ENCODE measurements around the gene JARID2. TPM values are rescaled to one million over a fixed set of nuclear protein-coding genes. Genes with fewer than 3 reads are reported as not detected.
A peak's percentile ranks its signal among the peaks of the same experiment; 100 is the strongest.

The JARID2 gene
- total RNA-seq, 1 donor from 2014 or later, result 12.5 TPM

- no peaks in the 10 kb centered on the region for H3K9me3 Mint-ChIP-seq (ENCODE audit: unreplicated experiment)
- DNase-seq (ENCODE audit: extremely low spot score, unreplicated experiment), result no peak
- no peak for TF ChIP-seq CTCF (IDR thresholded peaks at IDR 0.05)
- no peaks in the 10 kb centered on the region for H3K27me3 Mint-ChIP-seq (ENCODE audit: unreplicated experiment)
- peaks cover 21% of the 10 kb centered on the region for H3K36me3 Mint-ChIP-seq (ENCODE audit: unreplicated experiment)
- H3K4me1 Mint-ChIP-seq (ENCODE audit: unreplicated experiment), result peaks cover 28% of the 10 kb centered on the region
- no peak overlapping the region for H3K4me3 Mint-ChIP-seq (ENCODE audit: unreplicated experiment)
- H3K27ac Mint-ChIP-seq (ENCODE audit: unreplicated experiment), result no peak overlapping the region
These were observed 250.7 kb downstream of the JARID2 start for GRCh38 chr6:15496345-15497131.

- H3K27ac Mint-ChIP-seq (ENCODE audit: unreplicated experiment), result no peak overlapping the region
- peaks cover 45% of the 10 kb centered on the region for H3K4me1 Mint-ChIP-seq (ENCODE audit: unreplicated experiment)
- H3K27me3 Mint-ChIP-seq (ENCODE audit: unreplicated experiment), result no peaks in the 10 kb centered on the region
- no peak overlapping the region for H3K4me3 Mint-ChIP-seq (ENCODE audit: unreplicated experiment)
- no peak for DNase-seq (ENCODE audit: extremely low spot score, unreplicated experiment)
- peaks cover 33% of the 10 kb centered on the region for H3K36me3 Mint-ChIP-seq (ENCODE audit: unreplicated experiment)
- TF ChIP-seq CTCF (IDR thresholded peaks at IDR 0.05), result no peak
- H3K9me3 Mint-ChIP-seq (ENCODE audit: unreplicated experiment), result no peaks in the 10 kb centered on the region
These were observed 252.8 kb downstream of the JARID2 start for GRCh38 chr6:15498640-15499039.

- H3K27ac Mint-ChIP-seq (ENCODE audit: unreplicated experiment), result no peak overlapping the region
- peaks cover 33% of the 10 kb centered on the region for H3K36me3 Mint-ChIP-seq (ENCODE audit: unreplicated experiment)
- H3K9me3 Mint-ChIP-seq (ENCODE audit: unreplicated experiment), result no peaks in the 10 kb centered on the region
- TF ChIP-seq CTCF (IDR thresholded peaks at IDR 0.05), result no peak
- H3K4me3 Mint-ChIP-seq (ENCODE audit: unreplicated experiment), result no peak overlapping the region
- peak; percentile 62 for DNase-seq (ENCODE audit: extremely low spot score, unreplicated experiment)
- H3K4me1 Mint-ChIP-seq (ENCODE audit: unreplicated experiment), result peaks cover 45% of the 10 kb centered on the region
- H3K27me3 Mint-ChIP-seq (ENCODE audit: unreplicated experiment), result no peaks in the 10 kb centered on the region
These were observed 253.3 kb downstream of the JARID2 start for GRCh38 chr6:15499125-15499524.

- H3K27me3 Mint-ChIP-seq (ENCODE audit: unreplicated experiment), result no peaks in the 10 kb centered on the region
- no peak for TF ChIP-seq CTCF (IDR thresholded peaks at IDR 0.05)
- DNase-seq (ENCODE audit: extremely low spot score, unreplicated experiment), result peak; percentile 59
- H3K36me3 Mint-ChIP-seq (ENCODE audit: unreplicated experiment), result peaks cover 33% of the 10 kb centered on the region
- H3K4me1 Mint-ChIP-seq (ENCODE audit: unreplicated experiment), result peaks cover 49% of the 10 kb centered on the region
- H3K4me3 Mint-ChIP-seq (ENCODE audit: unreplicated experiment), result no peak overlapping the region
- no peak overlapping the region for H3K27ac Mint-ChIP-seq (ENCODE audit: unreplicated experiment)
- H3K9me3 Mint-ChIP-seq (ENCODE audit: unreplicated experiment), result no peaks in the 10 kb centered on the region
These were observed 253.7 kb downstream of the JARID2 start for GRCh38 chr6:15499591-15499990.

- H3K27ac Mint-ChIP-seq (ENCODE audit: unreplicated experiment), result no peak overlapping the region
- no peak for TF ChIP-seq CTCF (IDR thresholded peaks at IDR 0.05)
- no peaks in the 10 kb centered on the region for H3K9me3 Mint-ChIP-seq (ENCODE audit: unreplicated experiment)
These were observed 254.3 kb downstream of the JARID2 start for GRCh38 chr6:15500078-15500740.

More at GRCh38 chr6:15500078-15500740, 254.3 kb downstream of the JARID2 start:
- Mint-ChIP-seq H3K36me3 (ENCODE audit: unreplicated experiment) (peaks cover 33% of the 10 kb centered on the region), H3K27me3 (ENCODE audit: unreplicated experiment) (no peaks in the 10 kb centered on the region), H3K4me3 (ENCODE audit: unreplicated experiment) (no peak overlapping the region), H3K4me1 (ENCODE audit: unreplicated experiment) (peaks cover 51% of the 10 kb centered on the region)
- DNase-seq (ENCODE audit: extremely low spot score, unreplicated experiment), result peak; percentile 67

All from osteocyte (in vitro differentiated cells).